ENCODE measurements around the gene HFE. TPM values are rescaled to one million over a fixed set of nuclear protein-coding genes. Genes with fewer than 3 reads are reported as not detected.

HFE gene
- total RNA-seq, 1 experiment from 2014 or later: 9.1 TPM

DNA sequence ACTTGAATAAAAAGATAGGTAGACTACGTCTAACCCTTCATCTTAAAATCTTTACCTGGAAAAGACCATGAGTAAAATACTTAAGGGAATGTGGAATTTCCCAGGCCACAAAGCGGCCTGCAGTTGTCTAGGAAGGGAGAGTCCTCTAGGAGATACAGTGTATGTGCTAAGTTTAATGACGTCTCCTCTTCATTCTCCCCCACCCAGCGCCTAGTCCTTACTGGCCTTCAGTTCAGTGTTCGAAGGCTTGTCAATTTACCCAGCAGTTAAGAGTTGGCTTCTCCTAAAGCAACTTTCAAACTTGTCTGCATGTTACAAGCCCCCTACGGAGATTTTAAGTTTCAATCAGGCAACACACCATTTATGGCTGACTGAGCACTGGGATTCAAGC is 35.2 kb downstream of the HFE start:
- no peak for DNase-seq
- H3K4me3 ChIP-seq: peak overlapping the region; percentile 69
- H3K9me3 ChIP-seq: no peaks in the 10 kb centered on the region
- H3K36me3 ChIP-seq: peaks cover 6% of the 10 kb centered on the region; the same call in 1 of the 2 replicates
- H3K27me3 ChIP-seq: no peaks in the 10 kb centered on the region

DNA sequence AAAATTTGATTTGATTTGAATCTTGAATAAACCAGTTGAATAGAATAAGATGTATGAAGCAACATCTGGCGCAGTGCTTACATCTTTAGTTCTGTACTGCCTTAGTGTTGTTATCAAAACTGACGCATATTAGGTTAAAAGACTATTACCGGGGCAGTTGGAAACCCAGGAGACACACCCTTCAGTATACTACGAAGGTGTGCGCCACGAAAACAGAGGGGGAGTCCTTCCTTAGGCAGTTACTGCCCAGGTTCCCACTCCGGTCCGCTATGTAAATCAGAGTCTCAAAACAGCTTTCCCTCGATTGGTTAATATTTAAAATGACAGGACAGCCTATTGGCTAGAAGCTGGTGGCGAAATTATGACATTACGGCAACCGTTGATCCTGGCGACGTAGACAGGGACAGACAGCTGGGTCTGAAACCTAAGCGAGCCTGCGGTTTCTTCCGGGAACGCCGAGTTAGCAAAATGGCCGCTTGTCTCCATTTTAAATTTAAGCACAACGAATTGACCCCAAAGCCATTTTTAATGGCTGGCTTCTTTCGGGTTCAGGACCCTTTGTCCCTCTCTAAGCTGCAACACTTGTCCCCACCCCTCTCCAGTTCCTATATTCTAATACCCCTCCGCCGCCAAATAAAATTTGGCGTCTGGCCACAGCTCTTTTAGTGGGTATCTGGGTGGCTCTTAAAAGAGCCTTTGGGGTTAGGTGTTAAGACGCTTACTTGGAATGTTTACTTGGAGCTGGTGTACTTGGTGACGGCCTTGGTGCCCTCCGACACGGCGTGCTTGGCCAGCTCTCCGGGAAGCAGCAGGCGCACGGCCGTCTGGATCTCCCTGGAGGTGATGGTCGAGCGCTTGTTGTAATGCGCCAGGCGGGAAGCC is 35.8 kb downstream of the HFE start:
- no peaks in the 10 kb centered on the region for H3K9me3 ChIP-seq
- peak overlapping the region; percentile 69 for H3K4me3 ChIP-seq
- no peaks in the 10 kb centered on the region for H3K27me3 ChIP-seq
- peaks cover 6% of the 10 kb centered on the region; the same call in 1 of the 2 replicates for H3K36me3 ChIP-seq
- peak; percentile 92 for DNase-seq

DNA sequence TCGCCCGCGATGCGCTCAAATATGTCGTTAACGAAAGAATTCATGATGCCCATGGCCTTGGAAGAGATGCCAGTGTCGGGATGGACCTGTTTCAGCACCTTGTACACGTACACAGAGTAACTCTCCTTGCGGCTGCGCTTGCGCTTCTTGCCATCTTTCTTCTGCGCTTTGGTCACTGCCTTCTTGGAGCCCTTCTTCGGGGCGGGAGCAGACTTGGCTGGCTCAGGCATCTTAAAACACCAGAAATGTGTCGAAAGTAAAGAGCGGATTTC is 36.4 kb downstream of the HFE start:
- Histone ChIP-seq H3K27me3 (no peaks in the 10 kb centered on the region), H3K4me3 (peak overlapping the region; percentile 69), H3K9me3 (no peaks in the 10 kb centered on the region), H3K36me3 (peaks cover 6% of the 10 kb centered on the region; the same call in 1 of the 2 replicates)
- DNase-seq: no peak

DNA sequence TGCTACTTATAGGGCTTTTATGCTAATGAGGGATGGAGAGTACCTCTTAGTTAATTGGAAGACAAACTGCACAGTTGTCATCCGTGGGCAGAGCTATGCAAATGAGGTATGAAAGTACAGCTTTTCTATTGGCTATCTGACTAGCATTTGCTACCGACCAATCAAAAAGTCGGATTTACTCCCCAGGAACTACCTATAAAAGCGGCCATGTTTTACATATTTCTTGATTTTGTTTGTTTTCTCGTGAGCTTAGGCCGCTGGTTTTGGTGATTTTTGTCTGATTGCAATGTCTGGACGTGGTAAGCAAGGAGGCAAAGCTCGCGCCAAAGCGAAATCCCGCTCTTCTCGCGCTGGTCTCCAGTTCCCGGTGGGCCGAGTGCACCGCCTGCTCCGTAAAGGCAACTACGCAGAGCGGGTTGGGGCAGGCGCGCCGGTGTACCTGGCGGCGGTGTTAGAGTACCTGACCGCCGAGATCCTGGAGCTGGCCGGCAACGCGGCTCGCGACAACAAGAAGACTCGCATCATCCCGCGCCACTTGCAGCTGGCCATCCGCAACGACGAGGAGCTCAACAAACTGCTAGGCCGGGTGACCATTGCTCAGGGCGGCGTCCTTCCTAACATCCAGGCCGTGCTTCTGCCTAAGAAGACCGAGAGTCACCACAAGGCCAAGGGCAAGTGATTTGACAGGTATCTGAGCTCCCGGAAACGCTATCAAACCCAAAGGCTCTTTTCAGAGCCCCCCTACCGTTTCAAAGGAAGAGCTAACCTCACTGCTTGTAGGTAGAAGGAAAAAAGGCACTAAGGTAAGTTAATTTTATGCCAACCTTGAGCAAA is 36.9 kb downstream of the HFE start:
- peak; percentile 82 for DNase-seq
- Histone ChIP-seq H3K27me3 (no peaks in the 10 kb centered on the region), H3K9me3 (no peaks in the 10 kb centered on the region), H3K36me3 (peaks cover 6% of the 10 kb centered on the region; the same call in 1 of the 2 replicates), H3K4me3 (peak overlapping the region; percentile 69)

DNA sequence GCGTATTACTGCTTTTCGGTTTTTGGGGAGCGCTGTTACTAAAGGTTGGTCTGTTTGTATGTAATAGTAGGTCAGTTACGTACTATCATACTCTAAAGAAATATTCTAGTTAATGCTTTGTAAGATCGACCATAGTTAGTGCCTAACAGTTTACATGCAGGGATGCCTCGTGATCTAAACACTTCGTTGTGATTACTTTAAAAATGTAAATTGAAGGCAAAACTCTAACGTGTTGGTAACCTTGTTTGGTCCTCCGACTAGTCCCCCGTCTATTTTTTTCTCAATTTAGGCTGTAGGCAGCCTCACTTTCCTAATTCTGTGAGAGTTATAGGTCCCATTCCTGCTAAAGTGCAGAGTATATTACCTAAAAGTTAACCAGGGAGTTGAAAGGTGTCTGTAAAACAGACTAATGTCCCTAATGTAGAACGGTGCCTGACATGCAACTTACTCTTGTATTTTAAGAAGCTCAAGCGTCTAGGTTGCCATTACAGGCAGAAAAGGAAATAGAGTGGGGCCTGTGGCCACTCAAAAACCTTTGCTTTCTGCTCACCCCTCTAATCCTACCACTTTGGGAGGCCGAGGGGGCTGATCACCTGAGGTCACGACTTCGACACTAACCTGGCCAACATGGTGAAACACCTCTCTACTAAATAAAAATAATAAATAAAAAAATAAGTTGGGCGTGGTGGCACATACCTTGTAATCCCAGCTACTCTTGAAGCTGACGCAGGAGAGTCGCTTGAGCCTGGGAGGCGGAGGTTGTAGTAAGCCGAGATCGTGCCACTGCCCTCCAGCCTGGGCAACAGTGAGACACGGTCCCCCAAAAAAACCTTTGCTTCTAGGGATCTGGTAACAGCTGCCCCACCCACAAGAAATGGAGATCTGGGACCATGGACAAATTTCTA is 37.8 kb downstream of the HFE start:
- no peak for DNase-seq
- H3K36me3 ChIP-seq: peaks cover 6% of the 10 kb centered on the region; the same call in 1 of the 2 replicates
- H3K4me3 ChIP-seq: peak overlapping the region; percentile 69
- no peaks in the 10 kb centered on the region for H3K9me3 ChIP-seq
- H3K27me3 ChIP-seq: no peaks in the 10 kb centered on the region

DNA sequence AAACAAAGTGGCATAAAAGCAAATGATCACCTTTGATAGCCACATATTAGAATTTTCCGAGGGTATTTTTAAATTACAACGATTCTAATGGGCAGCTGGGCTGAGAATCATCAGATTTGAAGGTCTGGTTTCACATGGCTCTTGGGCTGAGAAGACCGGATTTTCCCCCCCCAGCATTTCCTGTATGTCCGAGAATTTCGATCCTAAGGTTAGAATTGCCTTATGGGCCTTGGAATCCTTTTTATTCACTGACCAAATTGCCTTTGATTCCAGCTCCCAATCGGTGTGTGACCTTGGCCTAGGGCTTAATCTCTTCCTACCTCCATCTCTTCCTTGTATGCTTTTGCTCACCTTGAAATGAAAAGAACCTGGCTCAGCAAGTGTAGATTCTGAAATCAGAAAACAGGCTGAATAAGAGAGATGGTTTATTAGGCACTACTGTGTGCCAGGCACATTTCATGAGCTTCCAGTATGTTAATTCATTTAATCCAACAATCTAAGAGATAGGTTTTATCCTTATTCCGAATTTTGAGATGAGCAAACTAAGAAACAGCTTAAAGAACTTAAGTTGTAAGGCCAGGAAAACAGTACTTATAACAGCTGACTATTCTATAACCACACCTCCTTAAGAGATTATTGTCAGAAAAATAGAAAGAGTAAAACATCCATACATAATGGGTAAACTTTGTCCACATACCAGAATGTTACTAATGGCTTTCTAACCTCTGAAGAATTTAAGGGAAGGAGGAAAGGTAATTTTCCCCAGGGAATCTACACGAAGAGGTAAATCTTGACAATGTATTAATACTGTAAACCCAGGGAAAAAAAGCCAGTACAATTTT is 39.4 kb downstream of the HFE start:
- Histone ChIP-seq H3K36me3 (peaks cover 6% of the 10 kb centered on the region; the same call in 1 of the 2 replicates), H3K4me3 (peak overlapping the region; percentile 69), H3K27me3 (no peaks in the 10 kb centered on the region), H3K9me3 (no peaks in the 10 kb centered on the region)
- peak; percentile 20 for DNase-seq

DNA sequence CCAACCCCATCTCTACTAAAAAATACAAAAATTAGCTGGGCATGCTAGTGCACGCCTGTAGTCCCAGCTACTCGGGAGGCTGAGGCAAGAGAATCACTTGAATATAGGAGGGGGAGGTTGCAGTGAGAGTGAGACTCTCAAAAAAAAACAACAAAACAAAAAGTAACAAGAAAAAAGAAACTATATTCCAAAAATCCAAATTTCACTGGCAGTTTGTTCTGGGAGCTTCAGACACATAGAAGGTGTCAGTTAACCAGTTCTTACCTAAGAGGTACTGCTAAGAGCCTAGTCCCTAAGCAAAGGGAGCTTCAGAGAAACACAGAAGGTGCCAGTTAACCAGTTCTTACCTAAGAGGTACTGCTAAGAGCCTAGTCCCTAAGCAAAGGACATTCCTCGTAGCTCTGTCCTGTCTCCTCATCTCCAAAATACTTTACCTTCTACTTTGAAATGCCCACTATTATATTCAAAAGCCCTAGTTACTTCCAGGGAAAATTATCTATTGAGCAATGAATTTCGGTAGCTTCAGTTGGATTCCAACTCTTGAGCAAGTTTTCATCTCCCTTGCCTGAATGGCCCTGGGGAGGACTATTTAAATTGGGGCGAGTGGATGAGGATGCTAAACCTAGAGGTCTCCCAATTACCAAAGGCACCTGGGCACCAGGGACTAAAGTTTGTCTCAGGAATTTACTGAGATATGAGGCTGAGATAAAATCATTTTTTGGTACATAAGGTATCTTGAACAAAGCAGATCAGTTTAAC is 41.0 kb downstream of the HFE start:
- Histone ChIP-seq H3K36me3 (peaks cover 6% of the 10 kb centered on the region; the same call in 1 of the 2 replicates), H3K9me3 (no peaks in the 10 kb centered on the region), H3K4me3 (no peak overlapping the region), H3K27me3 (no peaks in the 10 kb centered on the region)
- no peak for DNase-seq

DNA sequence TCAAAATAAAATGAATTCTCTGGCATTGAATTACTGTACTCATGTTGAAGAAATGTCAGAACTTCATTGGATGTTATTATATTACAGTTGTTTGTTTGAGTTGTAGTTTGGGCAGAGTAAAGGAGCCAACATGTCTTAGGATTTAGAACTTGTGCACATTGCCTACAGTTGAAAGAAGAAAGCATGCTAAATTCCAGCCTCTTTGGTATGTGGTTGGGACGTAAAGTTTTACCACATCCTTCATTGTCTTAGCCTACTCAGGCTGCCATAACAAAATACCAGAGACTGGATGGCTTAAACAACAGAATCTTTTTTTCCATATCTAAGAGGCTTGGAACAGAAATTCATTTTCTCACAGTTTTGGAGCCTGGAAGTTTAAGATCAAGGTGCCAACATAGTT is 42.4 kb downstream of the HFE start:
- DNase-seq: no peak
- Histone ChIP-seq H3K27me3 (no peaks in the 10 kb centered on the region), H3K36me3 (peaks cover 6% of the 10 kb centered on the region; the same call in 1 of the 2 replicates), H3K9me3 (no peaks in the 10 kb centered on the region), H3K4me3 (no peak overlapping the region)

DNA sequence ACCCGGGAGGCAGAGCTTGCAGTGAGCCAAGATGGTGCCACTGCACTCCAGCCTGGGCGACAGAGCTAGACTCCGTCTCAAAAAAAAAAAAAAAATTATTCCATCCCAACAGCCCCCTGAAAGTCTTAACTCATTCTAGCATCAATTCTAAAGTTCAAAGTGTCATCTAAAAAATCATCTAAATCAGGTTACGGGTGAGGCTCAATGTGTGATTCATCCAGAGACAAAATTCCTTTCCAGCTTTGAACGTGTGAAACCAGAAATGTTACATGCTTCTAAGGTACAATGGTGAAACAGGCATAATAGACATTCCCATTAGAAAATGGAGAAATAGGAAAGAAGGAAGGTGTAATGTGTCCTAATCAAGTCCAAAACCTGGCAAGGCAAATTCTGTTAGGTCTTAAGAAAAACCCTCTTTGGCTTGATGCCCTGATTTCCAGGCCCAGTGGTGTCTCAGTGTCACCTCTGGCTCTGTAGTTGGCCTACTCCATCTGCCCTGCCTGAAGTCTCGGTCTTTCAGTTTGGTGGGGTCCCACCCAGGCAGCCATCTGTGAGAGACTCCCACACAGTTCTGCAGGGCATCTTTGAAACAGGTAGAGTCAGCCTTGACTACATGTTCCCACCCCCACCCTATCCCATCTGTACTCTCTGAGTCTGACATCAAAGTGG is 43.5 kb downstream of the HFE start:
- Histone ChIP-seq H3K4me3 (no peak overlapping the region), H3K27me3 (no peaks in the 10 kb centered on the region), H3K36me3 (peaks cover 6% of the 10 kb centered on the region; the same call in 1 of the 2 replicates), H3K9me3 (no peaks in the 10 kb centered on the region)
- no peak for DNase-seq

DNA sequence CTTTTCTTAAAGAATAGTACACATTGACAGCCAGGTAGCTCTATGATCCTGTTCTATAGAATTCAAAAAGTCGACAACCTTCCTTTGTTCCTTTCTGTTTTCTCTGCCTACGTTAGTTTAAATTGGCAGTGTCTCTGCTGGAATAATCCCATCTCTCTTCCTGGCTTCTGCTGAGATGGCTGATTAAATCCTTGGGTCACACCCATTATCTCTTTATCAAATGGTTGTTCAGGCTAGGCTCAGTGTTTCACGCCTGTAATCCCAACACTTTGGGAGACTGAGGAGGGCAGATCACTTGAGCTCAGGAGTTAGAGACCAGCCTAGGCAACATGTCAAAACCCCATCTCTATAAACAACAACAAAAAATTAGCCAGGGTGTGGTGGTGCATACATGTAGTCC is 44.4 kb downstream of the HFE start:
- H3K27me3 ChIP-seq: no peaks in the 10 kb centered on the region
- H3K36me3 ChIP-seq: peaks cover 2% of the 10 kb centered on the region; the same call in 1 of the 2 replicates
- no peak for DNase-seq
- H3K4me3 ChIP-seq: no peak overlapping the region
- no peaks in the 10 kb centered on the region for H3K9me3 ChIP-seq

DNA sequence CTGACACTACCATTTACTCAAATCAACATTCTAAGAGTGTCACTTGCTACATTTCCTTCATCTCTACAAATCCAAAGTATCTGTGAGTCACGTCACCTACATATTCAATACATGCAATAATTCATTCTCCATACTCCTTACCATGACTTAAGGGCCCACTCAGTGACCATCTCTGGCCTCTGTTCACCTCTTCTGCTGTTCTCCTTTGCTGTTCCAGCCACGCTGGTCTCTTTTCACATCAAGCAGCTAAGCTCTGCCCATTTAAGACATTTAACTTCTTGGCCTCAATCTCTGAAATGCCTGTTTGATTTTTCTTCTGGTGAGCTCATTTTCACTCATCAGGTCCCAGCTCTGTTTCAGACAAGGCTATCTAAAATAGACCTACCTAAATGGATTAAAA is 46.5 kb downstream of the HFE start:
- no peaks in the 10 kb centered on the region for H3K9me3 ChIP-seq
- H3K4me3 ChIP-seq: no peak overlapping the region
- no peaks in the 10 kb centered on the region for H3K27me3 ChIP-seq
- H3K36me3 ChIP-seq: no peaks in the 10 kb centered on the region
- DNase-seq: no peak

DNA sequence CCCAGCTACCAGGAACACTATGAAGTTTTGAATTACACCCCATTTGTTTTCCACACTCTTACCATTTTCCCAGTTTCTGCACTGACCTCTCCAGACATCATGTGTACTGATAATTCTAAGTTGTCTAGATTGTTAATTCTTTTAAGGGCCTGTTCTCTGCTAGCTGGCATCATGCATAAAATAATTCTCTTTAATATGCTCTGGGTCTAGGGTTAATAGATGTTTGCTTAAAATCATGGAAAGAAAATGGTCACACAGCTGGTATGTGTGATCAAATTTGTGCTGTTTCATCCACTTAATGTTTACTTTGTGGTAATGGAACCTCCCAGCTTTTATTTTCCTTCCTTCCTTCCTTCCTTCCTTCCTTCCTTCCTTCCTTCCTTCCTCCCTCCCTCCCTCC is 49.1 kb downstream of the HFE start:
- DNase-seq: no peak
- Histone ChIP-seq H3K27me3 (no peaks in the 10 kb centered on the region), H3K9me3 (no peaks in the 10 kb centered on the region), H3K4me3 (no peak overlapping the region), H3K36me3 (no peaks in the 10 kb centered on the region)

DNA sequence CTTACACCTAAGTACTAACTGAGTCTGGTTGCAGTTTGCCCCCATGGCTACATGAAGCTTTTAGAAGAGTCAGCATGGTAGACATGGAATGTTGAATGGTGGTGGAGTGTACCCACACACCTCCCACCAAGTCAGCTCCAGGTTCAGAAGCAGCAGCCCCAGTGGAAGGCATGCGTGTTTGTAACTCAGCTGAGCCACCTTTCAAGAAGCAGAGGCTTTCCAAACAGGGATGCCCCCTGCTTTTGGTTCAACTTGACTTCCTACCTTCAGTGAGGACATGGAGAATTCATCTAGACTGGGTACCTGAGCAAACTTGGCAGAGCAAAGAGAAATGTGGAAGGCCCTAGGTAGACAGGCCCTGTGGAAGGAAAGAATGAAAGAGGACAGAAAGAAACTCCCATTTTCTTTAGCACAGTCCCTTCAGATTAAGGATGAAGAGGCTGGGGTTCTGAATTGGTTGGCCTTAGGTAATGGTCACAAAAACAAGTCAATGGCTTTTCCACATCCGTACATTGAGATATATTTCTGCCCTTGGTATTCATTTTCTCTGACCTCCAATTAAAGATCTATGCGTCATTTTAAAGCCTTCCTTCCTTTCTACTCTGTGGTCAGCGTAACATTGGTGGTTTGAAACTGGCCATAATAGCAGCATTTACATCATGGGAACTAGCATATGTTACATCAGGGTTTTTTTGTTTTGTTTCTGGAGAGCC is 53.2 kb downstream of the HFE start:
- no peaks in the 10 kb centered on the region for H3K27me3 ChIP-seq
- H3K36me3 ChIP-seq: no peaks in the 10 kb centered on the region

DNA sequence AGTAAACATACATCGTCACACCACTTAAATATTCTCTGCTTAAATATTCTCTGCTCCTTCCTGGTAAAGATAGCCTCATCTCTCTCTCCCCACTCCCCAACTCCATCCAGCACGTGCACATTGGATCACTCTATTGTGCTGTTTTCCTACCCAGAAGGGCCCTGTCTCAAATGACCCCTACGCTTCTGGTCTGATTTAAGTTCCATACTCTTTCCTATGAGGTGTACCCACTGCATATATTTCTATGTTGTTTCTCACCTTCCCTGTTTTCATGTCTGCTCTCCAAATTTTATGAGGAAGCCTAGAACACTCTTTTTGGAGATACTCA is 53.7 kb downstream of the HFE start:
- no peak overlapping the region for H3K4me3 ChIP-seq
- H3K9me3 ChIP-seq: no peaks in the 10 kb centered on the region
- DNase-seq: no peak
- H3K27me3 ChIP-seq: no peaks in the 10 kb centered on the region
- H3K36me3 ChIP-seq: no peaks in the 10 kb centered on the region

More for the DNA sequence above, 53.2 kb downstream of the HFE start:
- no peak for DNase-seq
- Histone ChIP-seq H3K4me3 (no peak overlapping the region), H3K9me3 (no peaks in the 10 kb centered on the region)
